ENCODE data around the gene SCAF1.
A peak's percentile ranks its signal among the peaks of the same experiment; 100 is the strongest.

SCAF1 gene

DNA sequence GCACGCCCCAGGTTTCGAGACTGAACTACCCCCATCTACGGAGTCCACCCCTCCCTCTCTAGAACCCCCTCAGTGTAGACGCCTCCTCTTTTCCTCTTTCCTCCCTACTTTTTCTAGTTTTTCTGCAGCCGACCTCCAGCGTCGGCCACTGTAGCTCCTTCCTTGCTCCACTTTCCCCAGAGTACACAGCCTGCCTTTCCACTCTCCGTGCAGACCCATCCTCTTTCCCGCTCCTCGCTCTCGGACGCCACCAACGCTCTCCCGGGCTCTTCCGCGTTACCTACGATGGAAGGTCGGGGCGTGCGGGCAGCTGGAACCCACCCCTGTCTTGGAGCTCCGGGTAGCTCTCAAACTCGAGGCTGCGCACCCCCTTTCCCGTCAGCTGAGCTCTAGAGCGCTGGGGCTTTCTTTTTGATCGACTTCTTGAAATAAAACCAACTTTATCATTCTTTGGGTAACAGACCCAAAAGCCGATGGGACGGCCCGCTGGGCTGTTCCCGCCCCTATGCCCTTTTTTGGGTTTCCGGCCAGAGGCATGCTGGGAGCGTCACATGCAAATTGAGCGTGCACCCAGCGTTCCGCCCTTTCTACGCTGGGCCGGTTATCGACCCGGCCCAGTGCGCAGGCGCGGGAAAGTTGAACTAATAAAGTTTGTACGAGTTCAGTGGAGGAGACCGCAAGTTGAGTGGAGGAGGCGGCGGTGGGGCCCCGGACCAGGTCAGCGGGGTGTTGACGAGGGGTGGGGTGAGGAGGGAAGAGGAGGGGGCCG lies 23.5 kb downstream of the SCAF1 start, which contains the start of the genes BCL2L12 and IRF3:
Gene BCL2L12 (plus strand): TSS at position 583 of the 769 bp plus-strand sequence. CDS start 760 bp downstream, outside the sequence.
Gene IRF3 (minus strand): TSS at position 507 of the 769 bp plus-strand sequence. CDS start 1,019 bp downstream, outside the sequence.
- DNase-seq: peak; percentile 55 to 98 (median 93)

DNA sequence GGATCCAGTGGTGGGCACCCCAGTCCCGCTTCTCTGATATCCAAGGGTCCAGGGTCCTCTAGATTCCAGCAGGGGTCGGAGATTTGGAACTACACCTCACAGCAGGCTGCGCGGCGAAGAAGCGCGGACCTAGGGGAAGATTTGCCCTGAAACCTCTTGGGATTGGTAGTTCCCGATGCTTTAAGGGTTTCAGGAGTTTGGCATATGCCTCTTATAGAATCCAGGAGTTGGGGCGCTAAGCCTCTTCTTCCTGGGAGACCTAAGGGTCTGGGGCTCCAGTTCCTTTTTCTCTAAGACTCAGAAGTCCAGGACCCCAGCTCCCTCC lies 24.1 kb downstream of the SCAF1 start:
- DNase-seq: no peak

DNA sequence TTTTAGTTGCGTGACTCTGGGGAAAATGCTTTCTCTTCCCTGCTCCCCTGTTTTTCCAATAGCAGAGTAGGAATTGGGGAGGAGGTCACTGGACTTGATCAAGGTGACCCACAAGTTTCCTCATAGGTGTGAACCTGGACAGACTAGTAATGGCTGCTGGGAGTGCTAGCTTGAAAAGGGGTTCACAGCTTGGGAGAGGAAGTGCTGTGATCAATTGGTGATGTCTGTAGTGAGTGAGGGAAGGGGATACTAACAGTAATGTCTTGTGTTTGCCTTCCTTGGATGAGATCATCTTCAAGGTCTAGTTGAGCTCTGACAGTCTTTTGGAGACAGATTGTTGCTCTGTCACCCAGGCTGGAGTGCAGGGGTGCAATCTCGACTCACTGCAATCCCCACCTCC lies 25.5 kb downstream of the SCAF1 start:
- DNase-seq: no peak

DNA sequence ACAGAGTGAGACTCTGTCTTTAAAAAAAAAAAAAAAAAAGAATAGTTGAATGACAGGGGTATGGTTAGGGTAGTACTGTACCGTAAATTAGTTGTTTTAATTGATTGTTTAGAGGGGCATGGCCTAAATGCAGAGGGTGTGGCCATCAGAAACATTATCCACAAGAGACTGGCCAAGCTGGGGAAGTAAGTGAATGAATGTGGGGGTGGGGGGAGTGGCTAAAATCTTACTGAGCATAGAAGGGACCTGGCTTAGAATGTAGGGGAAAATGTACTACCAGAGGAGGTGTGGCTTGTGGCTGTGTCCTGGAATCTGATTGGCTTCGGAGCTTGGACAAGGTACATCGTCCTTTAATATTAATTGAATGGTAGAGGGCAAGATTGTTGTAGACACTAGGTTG lies 27.5 kb downstream of the SCAF1 start:
- DNase-seq: no peak

DNA sequence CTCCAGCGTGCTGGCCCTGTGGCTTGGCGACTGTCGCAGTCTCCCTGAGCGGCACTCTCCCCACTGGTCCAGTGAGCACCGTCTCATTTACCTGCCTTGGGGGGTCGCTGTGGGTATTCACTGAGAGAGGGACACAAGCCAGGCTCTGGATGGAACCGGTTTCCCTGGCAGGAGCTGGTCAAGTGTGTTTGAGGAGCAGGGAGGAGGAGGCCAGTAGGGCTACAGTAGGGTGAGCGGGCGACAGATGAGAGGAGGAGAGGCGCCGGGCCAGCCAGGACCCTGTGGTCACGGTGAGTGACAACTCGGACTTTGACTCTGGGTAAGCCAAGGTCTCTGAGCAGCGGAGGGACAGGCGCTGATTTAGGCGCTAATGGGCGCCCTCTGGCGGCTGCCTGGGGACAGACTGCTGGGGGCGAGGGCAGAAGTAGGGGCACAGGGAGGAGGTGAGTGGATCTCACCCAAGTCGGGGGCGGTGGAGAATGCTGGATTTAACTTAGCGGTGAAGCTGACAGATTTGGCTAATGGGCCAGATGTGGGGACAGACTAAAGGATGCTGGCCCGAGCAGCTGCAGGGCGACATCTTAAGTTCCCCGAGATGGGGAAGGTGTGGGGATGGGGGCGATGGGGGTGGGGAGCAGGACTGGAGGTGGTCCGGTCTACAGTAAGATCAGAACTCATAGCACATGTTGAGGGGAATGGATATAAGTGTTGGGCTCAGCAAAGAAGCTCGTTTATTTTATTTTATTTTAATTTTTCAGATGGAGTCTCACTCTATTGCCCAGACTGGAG lies 30.3 kb downstream of the SCAF1 start:
- DNase-seq: peak in 49 of 51 donors; percentile 5 to 80 (median 56)

DNA sequence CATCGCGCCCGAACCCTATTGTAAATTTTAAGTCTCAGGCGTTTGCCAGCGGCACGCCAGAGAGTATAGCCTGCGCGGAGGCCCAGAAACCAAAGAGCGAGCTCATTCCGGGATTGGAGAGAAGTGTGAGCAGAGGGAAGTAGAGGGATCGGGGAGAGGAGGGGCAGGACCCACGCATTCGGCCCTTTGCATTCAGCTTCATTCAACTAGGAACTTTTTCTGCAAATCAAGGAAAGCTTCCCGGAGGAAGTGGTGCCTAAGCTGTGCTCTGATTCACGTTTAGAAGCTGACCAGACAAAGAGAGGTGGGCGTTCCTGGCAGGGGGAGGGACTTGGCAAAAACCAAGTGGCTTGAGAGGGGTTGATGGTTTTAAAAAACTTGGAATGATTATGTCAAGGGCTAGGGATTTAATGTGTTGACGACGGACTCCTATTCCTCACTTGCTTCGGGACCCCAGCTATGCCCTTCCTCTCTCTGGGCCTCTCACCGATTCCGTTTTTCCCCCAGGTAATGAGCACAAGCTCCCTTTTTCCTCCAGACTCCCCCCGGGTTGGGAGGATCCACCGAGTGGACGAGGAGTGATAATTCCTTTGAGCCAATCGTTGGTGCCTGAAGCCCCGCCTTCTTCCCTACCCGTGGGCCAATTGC lies 34.3 kb downstream of the SCAF1 start:
- DNase-seq: peak in 30 of 51 donors; percentile 64 to 99 (median 82)

DNA sequence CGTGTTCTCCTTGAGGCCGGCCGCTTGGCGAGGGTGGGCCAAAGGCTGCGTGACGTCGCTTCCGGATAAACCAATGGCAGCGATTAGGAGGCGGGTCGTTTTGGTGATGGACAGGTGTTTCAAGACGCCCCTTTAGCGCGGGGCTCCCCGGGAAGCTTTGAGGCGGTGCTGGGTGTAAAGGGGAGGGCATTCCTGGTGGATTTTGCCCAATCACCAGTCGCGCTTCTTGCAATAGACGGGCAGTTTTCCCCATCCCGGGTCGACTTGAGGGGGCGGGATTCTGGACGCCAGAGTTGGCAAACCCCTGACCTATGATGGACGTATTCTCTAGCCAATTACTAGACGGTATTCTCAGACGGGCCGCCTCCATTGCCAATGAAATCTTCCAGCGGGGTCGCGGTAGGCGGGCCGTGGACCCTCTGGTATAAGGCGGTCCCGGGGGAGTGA lies 34.8 kb downstream of the SCAF1 start:
- DNase-seq: peak; percentile 84 to 100 (median 100)

DNA sequence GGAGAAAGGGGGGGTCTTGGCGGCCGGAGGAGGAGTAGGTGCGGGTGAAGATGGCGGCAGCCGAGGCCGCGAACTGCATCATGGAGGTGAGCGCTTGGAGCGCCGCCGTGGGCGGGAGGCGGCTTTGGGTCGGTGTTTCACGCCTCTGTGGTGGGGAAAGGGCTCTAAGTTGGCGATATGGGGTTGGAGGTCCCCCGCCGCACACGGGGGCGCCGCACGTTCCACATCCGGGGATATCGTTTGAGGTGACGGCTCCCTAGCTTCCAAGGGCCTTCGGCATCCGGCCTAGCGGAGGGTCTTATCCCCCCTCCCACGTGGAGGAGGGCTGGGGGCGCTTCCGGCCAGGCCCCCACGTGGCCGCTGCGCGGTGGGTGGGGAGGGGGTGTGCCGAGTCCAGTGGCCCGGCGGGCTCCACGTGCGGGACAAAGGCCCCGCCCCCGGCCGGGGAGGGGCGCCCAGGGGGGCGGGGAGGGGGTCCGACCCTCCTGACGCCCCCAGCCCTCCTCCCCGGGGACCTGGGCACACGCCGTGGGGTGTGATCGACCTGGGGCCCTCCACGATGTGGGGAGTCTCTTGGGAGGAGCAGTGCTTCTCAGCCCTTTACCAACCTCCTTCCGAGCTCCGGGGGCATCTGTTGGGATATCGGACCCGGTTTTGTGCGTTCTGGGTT lies 35.4 kb downstream of the SCAF1 start, which contains the start of gene PRMT1:
Gene PRMT1 (plus strand): TSS at position 41 of the 670 bp plus-strand sequence. CDS start 10 bp downstream, at position 51.
- DNase-seq: peak in 20 of 51 donors; percentile 34 to 65 (median 52)

DNA sequence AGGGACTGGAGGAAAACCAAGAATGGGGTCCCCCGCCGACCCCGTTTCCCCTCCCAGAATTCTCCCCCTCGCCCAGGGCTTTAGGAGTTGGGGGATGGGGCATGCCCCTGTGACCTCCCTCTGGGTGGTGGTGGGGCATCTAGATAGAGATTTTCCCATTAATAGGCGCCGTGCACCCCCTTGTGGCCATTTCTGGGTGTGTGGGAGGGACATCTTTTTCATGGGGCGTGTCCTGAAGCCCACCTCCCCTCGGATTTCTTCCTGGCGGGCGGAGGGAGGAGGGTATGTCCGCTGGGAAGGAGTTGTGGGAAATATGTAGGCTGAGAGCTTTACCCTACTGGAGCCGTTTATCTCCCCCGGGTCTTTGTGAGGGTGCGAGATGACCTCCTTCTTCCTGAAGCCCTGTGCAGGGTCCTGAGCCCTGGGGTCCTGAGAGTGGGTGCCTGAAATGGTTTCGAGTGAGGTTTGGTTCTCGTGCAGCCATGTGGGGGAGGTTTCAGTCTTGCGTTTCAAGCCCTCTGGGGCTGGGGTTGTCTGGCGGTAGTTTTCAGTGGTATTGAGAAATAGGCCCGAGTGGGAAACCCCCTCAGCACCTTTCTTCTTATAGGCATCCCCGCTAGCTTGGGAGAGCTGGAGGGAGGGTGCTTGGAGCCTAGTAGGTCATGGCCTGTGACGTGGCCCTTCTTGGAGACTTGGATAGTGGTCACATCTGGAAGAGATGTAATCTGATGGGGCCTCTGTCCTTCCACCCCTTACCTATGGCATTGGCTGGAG lies 36.1 kb downstream of the SCAF1 start:
- peak in 39 of 51 donors; percentile 10 to 73 (median 40) for DNase-seq

DNA sequence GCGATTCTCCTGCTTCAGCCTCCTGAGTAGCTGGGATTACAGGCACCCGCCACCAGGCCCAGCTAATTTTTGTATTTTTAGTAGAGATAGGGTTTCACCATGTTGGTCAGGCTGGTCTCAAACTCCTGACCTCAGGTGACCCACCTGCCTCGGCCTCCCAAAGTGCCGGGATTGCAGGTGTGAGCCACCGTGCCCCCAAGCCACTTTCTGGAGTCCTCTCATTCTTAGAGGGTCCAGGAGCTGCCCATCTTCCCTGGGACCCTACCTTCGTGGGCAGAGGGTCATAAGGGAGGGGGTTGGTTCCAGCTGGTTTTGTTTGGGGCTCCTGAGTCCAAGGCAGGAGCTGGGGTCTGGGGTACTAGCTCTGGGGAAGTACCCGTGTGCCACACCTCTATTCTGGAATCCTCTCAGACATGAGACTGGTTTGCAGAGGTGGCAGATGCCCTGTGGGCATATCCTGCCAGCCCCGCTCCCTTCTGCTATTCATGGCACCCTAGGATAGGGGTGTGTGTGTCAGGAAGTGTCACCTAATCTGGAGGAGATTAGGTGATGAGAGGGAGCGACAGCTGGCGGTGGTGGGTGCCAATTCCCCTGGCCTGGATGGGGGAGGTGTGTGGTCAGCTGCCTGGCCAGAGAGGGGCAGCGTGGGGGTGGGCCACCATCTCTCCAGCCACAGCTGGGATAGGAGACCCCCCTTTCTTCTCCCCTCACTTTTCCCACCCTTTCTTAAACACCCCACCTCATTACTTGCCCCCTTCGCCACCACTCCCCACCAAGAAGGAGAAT lies 37.2 kb downstream of the SCAF1 start:
- no peak for DNase-seq

DNA sequence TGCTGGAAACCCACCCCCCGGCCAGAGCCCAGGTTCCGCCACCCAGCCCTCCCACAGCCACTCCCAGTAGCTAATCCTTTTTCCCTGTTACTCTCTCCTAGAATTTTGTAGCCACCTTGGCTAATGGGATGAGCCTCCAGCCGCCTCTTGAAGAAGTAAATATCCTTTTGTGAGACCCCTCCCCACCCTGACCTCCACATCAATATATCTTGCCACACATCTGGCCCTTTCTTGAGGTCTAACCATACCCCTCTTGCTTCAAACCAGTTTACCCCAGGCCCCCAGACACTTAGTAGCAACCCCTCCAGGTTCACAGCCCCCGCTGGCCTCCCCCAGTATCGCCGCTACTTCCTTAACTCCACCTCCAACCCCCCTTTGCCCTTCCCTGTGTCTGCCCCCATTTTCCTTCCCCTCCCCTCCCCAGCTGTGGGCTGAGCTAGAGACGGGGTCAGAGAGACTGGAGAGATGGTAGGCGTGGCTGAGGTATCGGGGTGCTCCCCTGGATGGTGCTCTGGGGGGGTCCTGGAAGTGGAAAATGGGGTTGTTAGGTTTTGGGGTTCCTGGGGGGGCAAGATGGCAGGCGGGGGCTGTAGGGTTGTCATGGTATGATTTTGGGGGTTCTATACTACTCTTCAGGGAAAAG lies 37.9 kb downstream of the SCAF1 start:
- no peak for DNase-seq

DNA sequence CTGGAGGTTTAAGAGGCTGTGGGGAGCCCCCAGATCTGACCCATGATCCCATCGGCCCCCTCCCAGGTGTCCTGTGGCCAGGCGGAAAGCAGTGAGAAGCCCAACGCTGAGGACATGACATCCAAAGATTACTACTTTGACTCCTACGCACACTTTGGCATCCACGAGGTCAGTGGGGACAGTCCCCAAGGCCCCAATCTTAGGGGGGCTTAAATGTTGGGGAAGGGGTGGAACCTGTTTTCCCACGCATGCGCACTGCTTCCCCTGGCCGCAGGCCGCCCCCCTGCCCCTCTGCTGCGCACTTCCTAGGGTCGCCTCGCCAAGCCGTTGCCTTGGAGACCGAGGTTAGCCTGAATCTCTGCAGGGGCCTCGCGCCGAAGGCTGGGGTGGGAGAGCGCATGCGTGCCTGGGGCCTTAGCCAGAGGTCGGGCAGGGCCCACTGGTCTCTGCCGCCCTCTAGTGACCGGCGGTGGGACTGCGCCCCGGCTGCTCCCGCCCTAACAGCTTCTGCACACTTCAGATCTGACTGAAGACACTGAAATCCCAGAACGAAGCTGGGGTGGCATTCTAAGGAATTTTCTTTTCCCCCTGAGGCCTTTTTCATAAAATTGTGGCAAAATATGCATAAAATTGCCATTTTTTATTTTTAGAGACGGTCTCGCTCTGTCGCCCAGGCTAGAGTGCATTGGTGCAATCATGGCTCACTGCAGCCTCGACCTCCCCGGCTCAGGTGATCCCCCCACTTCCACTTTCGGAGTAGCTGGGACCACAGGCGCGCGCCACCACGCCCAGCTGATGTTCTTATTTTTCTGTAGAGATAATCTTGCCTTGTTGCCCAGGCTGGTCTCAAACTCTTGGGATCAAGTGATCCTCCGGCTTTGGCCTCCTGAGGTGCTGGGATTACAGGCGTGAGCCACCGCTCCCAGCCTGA lies 38.7 kb downstream of the SCAF1 start:
- DNase-seq: peak; percentile 24 to 93 (median 83)

DNA sequence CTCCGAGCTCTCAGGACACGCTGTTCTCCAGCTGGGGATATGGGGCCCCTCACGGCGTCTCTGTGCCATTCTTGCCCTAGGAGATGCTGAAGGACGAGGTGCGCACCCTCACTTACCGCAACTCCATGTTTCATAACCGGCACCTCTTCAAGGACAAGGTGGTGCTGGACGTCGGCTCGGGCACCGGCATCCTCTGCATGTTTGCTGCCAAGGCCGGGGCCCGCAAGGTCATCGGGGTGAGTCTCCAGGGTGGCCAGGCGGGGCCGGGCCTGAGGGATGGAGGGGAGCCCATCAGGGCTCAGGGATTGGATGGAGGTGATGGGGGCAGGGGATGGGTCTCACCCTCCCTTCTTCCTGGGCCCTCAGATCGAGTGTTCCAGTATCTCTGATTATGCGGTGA lies 39.8 kb downstream of the SCAF1 start:
- DNase-seq: no peak

DNA sequence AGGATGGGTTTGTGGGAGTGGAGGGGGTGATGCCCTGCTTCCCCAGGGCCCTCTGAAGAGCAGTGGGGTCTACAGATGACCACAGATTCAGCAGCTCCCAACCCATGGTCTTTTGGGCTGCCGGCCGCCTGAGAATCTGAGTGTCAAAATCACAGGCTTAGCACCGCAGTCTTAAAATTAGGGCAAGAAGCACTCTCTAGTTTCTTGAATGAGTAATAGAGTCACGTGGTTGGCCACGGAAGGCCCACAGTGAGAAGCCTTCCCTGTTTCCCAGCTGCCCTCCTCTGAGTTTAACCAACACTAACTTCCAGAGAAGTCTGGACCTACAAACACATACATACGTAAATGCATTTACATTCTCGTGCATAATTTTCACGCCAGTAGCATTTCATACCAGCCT lies 40.3 kb downstream of the SCAF1 start:
- DNase-seq: no peak

DNA sequence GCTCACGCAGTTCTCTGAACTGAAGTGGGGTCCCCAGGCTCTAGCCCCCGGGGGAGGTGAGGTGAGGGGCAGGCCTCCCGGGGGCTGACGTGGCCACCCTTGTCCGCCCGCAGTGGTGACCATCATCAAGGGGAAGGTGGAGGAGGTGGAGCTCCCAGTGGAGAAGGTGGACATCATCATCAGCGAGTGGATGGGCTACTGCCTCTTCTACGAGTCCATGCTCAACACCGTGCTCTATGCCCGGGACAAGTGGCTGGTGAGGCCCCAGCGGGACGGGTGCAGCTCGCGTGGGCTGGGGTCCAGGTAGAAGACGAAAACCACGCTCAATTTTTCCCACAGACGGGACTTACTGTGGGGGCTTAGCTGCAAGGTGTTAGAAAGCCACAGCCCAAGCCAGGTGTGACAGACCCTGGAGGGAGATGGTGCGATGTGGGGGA lies 41.8 kb downstream of the SCAF1 start:
- no peak for DNase-seq

DNA sequence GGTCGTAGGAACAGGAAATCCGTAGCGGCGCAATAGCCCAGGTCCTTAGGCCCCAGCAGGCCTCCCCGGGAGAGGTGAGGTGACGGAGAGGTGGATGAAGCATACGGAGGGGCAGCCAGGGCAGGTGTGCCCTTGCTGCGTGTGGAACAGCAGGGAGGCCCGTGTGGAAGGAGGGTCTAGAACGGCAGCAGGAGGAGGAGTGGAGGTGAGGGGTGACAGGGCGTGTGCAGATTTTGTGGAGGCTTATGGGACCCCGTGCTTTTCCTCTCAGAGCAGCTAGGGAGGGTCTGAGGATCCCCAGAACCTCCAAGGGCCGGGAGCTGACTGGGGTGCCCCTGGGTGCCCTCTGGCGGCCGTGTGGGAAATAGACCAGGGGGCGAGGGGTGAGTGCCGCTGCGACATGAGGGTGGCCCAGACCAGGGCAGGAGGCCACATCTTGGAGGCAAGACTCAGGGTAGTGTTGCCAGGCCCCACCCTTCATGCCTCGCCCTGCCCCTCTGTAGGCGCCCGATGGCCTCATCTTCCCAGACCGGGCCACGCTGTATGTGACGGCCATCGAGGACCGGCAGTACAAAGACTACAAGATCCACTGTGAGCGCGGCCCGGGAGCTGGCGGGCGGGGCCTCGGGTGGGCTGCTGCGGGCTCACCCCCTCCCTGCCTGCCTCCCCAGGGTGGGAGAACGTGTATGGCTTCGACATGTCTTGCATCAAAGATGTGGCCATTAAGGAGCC lies 42.4 kb downstream of the SCAF1 start:
- DNase-seq: no peak

DNA sequence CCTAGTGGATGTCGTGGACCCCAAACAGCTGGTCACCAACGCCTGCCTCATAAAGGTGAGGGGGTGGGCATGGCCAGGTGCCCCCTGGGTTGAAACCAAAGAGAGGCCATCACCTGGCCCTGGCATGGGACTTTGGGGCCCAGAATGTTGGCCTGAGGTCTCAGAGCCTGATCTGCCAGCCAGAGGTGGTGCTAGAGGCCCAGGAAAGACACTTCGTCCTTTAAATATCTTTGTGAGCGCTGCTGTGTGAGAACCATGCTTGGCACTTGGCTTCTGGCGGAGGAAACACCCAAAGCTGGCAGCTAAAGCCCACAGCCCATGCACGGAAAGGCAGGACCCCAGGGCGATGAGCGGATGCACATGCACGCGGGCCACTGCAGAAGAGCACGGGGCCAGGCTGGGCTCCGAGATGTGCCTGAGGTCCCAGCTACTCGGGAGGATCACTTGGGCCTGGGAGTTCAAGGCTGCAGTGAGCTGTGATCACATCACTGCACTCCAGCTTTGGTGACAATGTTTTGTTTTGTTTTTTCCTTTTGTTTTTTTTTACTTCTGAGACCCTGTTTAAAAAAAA lies 43.1 kb downstream of the SCAF1 start:
- no peak for DNase-seq

Data from hypothalamus (tissue), 51 donors.